ENCODE data around the gene ZNF277. TPM values are rescaled to one million over a fixed set of nuclear protein-coding genes. Genes with fewer than 3 reads are reported as not detected.

ZNF277 gene
- total and polyA plus RNA-seq, 4 donors, result 7.8 to 23.5 (median 14.5) TPM

GRCh38 chr7:112254156-112254555 lies 47.7 kb downstream of the ZNF277 start:
- no peak for DNase-seq (ENCODE audit: low spot score)
- Histone ChIP-seq H3K9me3 (ENCODE audit: control insufficient read depth in 4 of 4, low read length in 3 of 4) (no peaks in the 10 kb centered on the region), H3K9ac (ENCODE audit: low read depth in 1 of 2, low read length in 2 of 2) (no peak overlapping the region), H3K4me1 (ENCODE audit: control insufficient read depth in 4 of 4, insufficient read depth in 4 of 4, low read length in 3 of 4) (peaks cover 5 to 8% (median 7%) of the 10 kb centered on the region in 4 donors), H3K27me3 (ENCODE audit: control insufficient read depth in 4 of 4, insufficient read depth in 4 of 4, low read length in 3 of 4) (no peaks in the 10 kb centered on the region), H3K27ac (ENCODE audit: low read depth in 1 of 2, low read length in 2 of 2) (no peak overlapping the region), H3K36me3 (ENCODE audit: control insufficient read depth in 4 of 4, insufficient read depth in 3 of 4, low read depth in 1 of 4, low read length in 3 of 4) (no peaks in the 10 kb centered on the region), H3K4me3 (ENCODE audit: low read depth in 1 of 3, low read length in 3 of 3) (no peak overlapping the region)
- TF ChIP-seq RXRA (IDR thresholded peaks at IDR 0.05) (no peak), JUND (IDR thresholded peaks at IDR 0.05) (no peak), NR2F2 (IDR thresholded peaks at IDR 0.05) (no peak), ZBTB33 (IDR thresholded peaks at IDR 0.05) (no peak), FOXA1 (IDR thresholded peaks at IDR 0.05) (no peak), ATF3 (IDR thresholded peaks at IDR 0.05) (no peak), FOXA2 (IDR thresholded peaks at IDR 0.05) (no peak), HNF4A (conservative IDR thresholded peaks at IDR 0.05) (no peak), HNF4G (IDR thresholded peaks at IDR 0.05) (no peak), SP1 (IDR thresholded peaks at IDR 0.05) (no peak), GABPA (IDR thresholded peaks at IDR 0.05 in 1 of 2, conservative IDR thresholded peaks at IDR 0.05 in 1 of 2) (no peak), RAD21 (IDR thresholded peaks at IDR 0.05) (no peak)
- 33% methylated on average over 1 of the region's 1 CpG for WGBS

GRCh38 chr7:112254709-112255387 lies 48.4 kb downstream of the ZNF277 start:
- no peak for TF ChIP-seq EGR1 (IDR thresholded peaks at IDR 0.05; ENCODE audit: low read depth in 2 of 2)
- no peak for TF ChIP-seq FOXA2 (IDR thresholded peaks at IDR 0.05)
- no peak for TF ChIP-seq SP1 (IDR thresholded peaks at IDR 0.05)
- no peak for TF ChIP-seq ZBTB33 (IDR thresholded peaks at IDR 0.05)
- no peak for TF ChIP-seq HNF4A (conservative IDR thresholded peaks at IDR 0.05)
- no peak for DNase-seq (ENCODE audit: low spot score)
- Histone ChIP-seq H3K9me3 (ENCODE audit: control insufficient read depth in 4 of 4, low read length in 3 of 4) (no peaks in the 10 kb centered on the region), H3K9ac (ENCODE audit: low read depth in 1 of 2, low read length in 2 of 2) (no peak overlapping the region), H3K27ac (ENCODE audit: low read depth in 1 of 2, low read length in 2 of 2) (no peak overlapping the region), H3K4me1 (ENCODE audit: control insufficient read depth in 4 of 4, insufficient read depth in 4 of 4, low read length in 3 of 4) (peaks cover 5 to 8% (median 7%) of the 10 kb centered on the region in 4 donors), H3K4me3 (ENCODE audit: low read depth in 1 of 3, low read length in 3 of 3) (no peak overlapping the region), H3K36me3 (ENCODE audit: control insufficient read depth in 4 of 4, insufficient read depth in 3 of 4, low read depth in 1 of 4, low read length in 3 of 4) (no peaks in the 10 kb centered on the region), H3K27me3 (ENCODE audit: control insufficient read depth in 4 of 4, insufficient read depth in 4 of 4, low read length in 3 of 4) (no peaks in the 10 kb centered on the region)
- 95% methylated on average over 6 of the region's 6 CpGs for WGBS

GRCh38 chr7:112255388-112255720 lies 48.9 kb downstream of the ZNF277 start:
- Histone ChIP-seq H3K27ac (ENCODE audit: low read depth in 1 of 2, low read length in 2 of 2) (no peak overlapping the region), H3K9me3 (ENCODE audit: control insufficient read depth in 4 of 4, low read length in 3 of 4) (no peaks in the 10 kb centered on the region), H3K27me3 (ENCODE audit: control insufficient read depth in 4 of 4, insufficient read depth in 4 of 4, low read length in 3 of 4) (no peaks in the 10 kb centered on the region), H3K9ac (ENCODE audit: low read depth in 1 of 2, low read length in 2 of 2) (no peak overlapping the region), H3K36me3 (ENCODE audit: control insufficient read depth in 4 of 4, insufficient read depth in 3 of 4, low read depth in 1 of 4, low read length in 3 of 4) (no peaks in the 10 kb centered on the region), H3K4me3 (ENCODE audit: low read depth in 1 of 3, low read length in 3 of 3) (no peak overlapping the region), H3K4me1 (ENCODE audit: control insufficient read depth in 4 of 4, insufficient read depth in 4 of 4, low read length in 3 of 4) (peaks cover 5 to 8% (median 7%) of the 10 kb centered on the region in 4 donors)
- TF ChIP-seq CTCF (IDR thresholded peaks at IDR 0.05; ENCODE audit: low read depth, low read length, missing input control), result no peak
- TF ChIP-seq FOXA2 (IDR thresholded peaks at IDR 0.05), result no peak
- TF ChIP-seq SP1 (IDR thresholded peaks at IDR 0.05), result no peak
- no peak for TF ChIP-seq GABPA (IDR thresholded peaks at IDR 0.05 in 1 of 2, conservative IDR thresholded peaks at IDR 0.05 in 1 of 2)
- TF ChIP-seq NR2F2 (IDR thresholded peaks at IDR 0.05), result no peak
- no peak for TF ChIP-seq REST (IDR thresholded peaks at IDR 0.05)
- TF ChIP-seq EGR1 (IDR thresholded peaks at IDR 0.05; ENCODE audit: low read depth in 2 of 2), result no peak
- TF ChIP-seq ATF3 (IDR thresholded peaks at IDR 0.05), result no peak
- no peak for TF ChIP-seq RXRA (IDR thresholded peaks at IDR 0.05)
- TF ChIP-seq FOXA1 (IDR thresholded peaks at IDR 0.05), result no peak
- TF ChIP-seq TAF1 (conservative IDR thresholded peaks at IDR 0.05), result no peak
- DNase-seq (ENCODE audit: low spot score), result no peak
